ENCODE measurements around the gene NAB1. TPM values are rescaled to one million over a fixed set of nuclear protein-coding genes. Genes with fewer than 3 reads are reported as not detected.

The NAB1 gene
- total RNA-seq, 4 donors from 2014 or later = 34.3 to 63.9 (median 38.4) TPM

DNA sequence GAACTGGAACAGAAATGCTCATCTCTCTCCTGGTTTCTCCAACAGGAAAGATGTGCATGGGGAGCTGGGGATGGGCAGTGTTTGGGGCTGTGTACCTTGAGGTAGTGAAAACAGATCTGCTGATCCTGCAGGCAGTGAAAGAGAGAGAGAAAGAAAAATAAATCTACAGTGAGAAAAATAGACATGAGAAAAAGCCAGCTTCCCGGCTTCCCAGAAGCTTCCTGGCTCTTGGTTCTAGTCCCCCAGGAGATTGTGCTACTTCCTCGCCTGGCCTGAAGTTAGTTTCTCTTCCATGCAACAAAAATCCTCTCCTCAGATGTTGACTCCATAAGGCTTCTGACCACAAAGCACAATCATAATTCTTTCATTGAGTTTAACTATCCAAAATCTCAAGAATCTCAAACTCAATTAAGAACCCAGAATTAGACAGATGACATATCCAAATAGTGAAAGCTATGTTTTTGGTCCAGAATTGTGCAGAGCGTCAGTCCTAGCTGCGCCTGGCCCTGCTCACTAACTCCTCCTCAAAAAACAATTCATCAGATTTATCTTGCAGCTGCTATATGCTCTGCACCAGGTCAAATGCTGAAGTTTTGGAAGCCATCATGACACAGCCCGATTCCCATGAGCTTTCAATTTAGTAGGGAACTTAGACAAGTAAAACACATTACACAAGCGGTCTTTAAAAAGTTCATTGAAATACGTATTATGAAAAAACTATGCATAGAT lies 20.1 kb upstream of the NAB1 start:
- Histone ChIP-seq H3K36me3 (no peaks in the 10 kb centered on the region), H3K9me3 (no peaks in the 10 kb centered on the region), H3K4me3 (no peak overlapping the region), H3K27me3 (no peaks in the 10 kb centered on the region), H3K4me1 (peaks cover 0 to 15% (median 6%) of the 10 kb centered on the region in 4 donors), H3K27ac (peak overlapping the region in 2 of 4 donors; percentile 18 to 41)
- WGBS, 2 donors (ENCODE audit: low coverage in 1 of 2) = 80 to 81% methylated on average over 4 to 7 of the region's 7 CpGs
- in situ Hi-C loops (cut with MboI; ENCODE audit: low pct_ligation_motif_present in 1 of 4, low pct_unique_long_range_greater_than_20kb in 1 of 4, low sequenced_read_pairs in 3 of 4) (loop anchor here in 1 of 4 donors (25.0 kb wide), 1 partner anchor 91 kb away; the partner anchor contains the start of gene NEMP2), intact Hi-C loops (cut with DNase I; ENCODE audit: low total_unique reads) (loop anchor here (5.0 kb wide), 1 partner anchor 51 kb away; no protein-coding TSS in a partner anchor)
- TF ChIP-seq POLR2AphosphoS5 (IDR thresholded peaks at IDR 0.05) = no peak
- no peak for TF ChIP-seq POLR2A (IDR thresholded peaks at IDR 0.05)
- TF ChIP-seq EP300 (IDR thresholded peaks at IDR 0.05; ENCODE audit: low read depth) = no peak
- TF ChIP-seq, protein P1, sequence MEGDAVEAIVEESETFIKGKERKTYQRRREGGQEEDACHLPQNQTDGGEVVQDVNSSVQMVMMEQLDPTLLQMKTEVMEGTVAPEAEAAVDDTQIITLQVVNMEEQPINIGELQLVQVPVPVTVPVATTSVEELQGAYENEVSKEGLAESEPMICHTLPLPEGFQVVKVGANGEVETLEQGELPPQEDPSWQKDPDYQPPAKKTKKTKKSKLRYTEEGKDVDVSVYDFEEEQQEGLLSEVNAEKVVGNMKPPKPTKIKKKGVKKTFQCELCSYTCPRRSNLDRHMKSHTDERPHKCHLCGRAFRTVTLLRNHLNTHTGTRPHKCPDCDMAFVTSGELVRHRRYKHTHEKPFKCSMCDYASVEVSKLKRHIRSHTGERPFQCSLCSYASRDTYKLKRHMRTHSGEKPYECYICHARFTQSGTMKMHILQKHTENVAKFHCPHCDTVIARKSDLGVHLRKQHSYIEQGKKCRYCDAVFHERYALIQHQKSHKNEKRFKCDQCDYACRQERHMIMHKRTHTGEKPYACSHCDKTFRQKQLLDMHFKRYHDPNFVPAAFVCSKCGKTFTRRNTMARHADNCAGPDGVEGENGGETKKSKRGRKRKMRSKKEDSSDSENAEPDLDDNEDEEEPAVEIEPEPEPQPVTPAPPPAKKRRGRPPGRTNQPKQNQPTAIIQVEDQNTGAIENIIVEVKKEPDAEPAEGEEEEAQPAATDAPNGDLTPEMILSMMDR (IDR thresholded peaks at IDR 0.05) = no peak
- no peak for DNase-seq

DNA sequence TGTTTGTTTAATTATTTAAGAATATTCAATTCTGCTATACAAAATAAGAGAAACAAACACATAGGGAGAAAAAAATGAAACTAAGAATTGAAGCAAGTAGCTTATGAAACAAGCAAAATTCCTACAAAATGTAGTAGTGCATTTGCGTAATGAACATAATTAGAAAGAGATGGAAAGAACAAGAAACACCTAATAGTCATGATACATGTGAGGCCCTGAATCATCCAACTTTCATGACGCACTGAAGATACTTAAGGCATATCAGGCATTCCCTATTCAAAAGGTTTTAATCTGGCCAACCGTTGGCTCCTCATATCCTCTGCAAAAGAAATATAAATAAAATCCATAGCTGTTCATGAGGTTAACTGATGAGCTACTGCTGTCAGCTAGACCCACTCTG lies 14.5 kb upstream of the NAB1 start:
- intact Hi-C loops (cut with DNase I; ENCODE audit: low total_unique reads) = no loop called here
- in situ Hi-C loops (cut with MboI; ENCODE audit: low pct_ligation_motif_present in 1 of 4, low pct_unique_long_range_greater_than_20kb in 1 of 4, low sequenced_read_pairs in 3 of 4) = loop anchor here in 1 of 4 donors (25.0 kb wide), 1 partner anchor 97 kb away; the partner anchor contains the start of gene NEMP2
- no peak overlapping the region for H3K4me3 ChIP-seq

DNA sequence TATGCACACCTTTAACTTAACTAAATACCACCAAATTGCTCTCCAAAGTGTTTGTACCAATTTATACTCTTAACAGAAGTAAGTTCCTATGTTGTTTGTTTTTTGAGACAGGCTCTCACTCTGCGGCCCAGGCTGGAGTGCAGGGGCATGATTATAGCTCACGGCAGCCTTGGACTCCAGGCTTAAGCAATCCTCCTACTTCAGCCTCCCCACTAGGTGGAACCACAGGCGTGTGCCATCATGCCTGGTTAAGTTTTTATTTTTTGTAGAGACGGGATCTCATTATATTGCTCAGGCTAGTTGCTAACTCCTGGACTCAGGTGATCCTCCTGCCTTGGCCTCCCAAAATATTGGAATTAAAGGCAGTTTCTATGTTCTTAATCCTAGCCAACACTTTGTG lies 13.1 kb upstream of the NAB1 start:
- DNase-seq = no peak
- Histone ChIP-seq H3K27ac (peak overlapping the region in 1 of 4 donors; percentile 69), H3K36me3 (no peaks in the 10 kb centered on the region), H3K9me3 (no peaks in the 10 kb centered on the region), H3K4me3 (no peak overlapping the region), H3K27me3 (no peaks in the 10 kb centered on the region), H3K4me1 (peaks cover 4 to 24% (median 10%) of the 10 kb centered on the region in 4 donors)
- 86 to 87% methylated on average over 4 of the region's 4 CpGs for WGBS, 2 donors (ENCODE audit: low coverage in 1 of 2)
- in situ Hi-C loops (cut with MboI; ENCODE audit: low pct_ligation_motif_present in 1 of 4, low pct_unique_long_range_greater_than_20kb in 1 of 4, low sequenced_read_pairs in 3 of 4) = loop anchor here in 1 of 4 donors (25.0 kb wide), 1 partner anchor 98 kb away; the partner anchor contains the start of gene NEMP2
- intact Hi-C loops (cut with DNase I; ENCODE audit: low total_unique reads) = no loop called here
- TF ChIP-seq POLR2A (IDR thresholded peaks at IDR 0.05) (no peak), EP300 (IDR thresholded peaks at IDR 0.05; ENCODE audit: low read depth) (no peak), POLR2AphosphoS5 (IDR thresholded peaks at IDR 0.05) (no peak)
- TF ChIP-seq, protein P1 (IDR thresholded peaks at IDR 0.05) = no peak

More for the DNA sequence above, 14.5 kb upstream of the NAB1 start:
- no peak overlapping the region for H3K27ac ChIP-seq
- H3K9me3 ChIP-seq = no peaks in the 10 kb centered on the region
- peaks cover 4 to 24% (median 10%) of the 10 kb centered on the region in 4 donors for H3K4me1 ChIP-seq
- TF ChIP-seq POLR2AphosphoS5 (IDR thresholded peaks at IDR 0.05) (no peak), POLR2A (IDR thresholded peaks at IDR 0.05) (no peak), EP300 (IDR thresholded peaks at IDR 0.05; ENCODE audit: low read depth) (no peak)
- TF ChIP-seq, protein P1 (IDR thresholded peaks at IDR 0.05) = no peak
- WGBS, 2 donors (ENCODE audit: low coverage in 1 of 2) = 87 to 94% methylated on average over 3 of the region's 3 CpGs
- DNase-seq = no peak
- no peaks in the 10 kb centered on the region for H3K36me3 ChIP-seq
- H3K27me3 ChIP-seq = no peaks in the 10 kb centered on the region

DNA sequence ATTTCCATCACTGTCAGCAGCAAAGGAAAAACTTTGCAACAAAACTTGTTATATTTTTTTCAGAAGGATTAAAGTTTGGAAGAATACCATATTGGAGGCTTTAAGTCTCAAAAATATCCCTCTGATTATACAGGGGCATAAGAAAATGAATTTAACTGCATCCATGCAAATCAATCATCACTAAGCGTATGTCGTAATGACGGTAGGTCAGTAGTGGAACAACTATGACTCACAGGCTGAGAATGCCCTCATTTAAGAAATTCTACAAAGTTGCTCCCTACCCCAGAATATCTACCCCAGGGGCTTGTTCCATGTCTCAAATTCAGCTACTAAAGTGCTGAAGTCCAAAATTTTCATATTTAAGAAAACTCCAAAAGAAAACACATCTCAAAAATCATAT lies 12.5 kb upstream of the NAB1 start:
- TF ChIP-seq POLR2AphosphoS5 (IDR thresholded peaks at IDR 0.05) = no peak
- TF ChIP-seq, protein P1 (IDR thresholded peaks at IDR 0.05) = no peak
- no peak for TF ChIP-seq POLR2A (IDR thresholded peaks at IDR 0.05)
- no peak for TF ChIP-seq EP300 (IDR thresholded peaks at IDR 0.05; ENCODE audit: low read depth)
- Histone ChIP-seq H3K36me3 (no peaks in the 10 kb centered on the region), H3K4me3 (no peak overlapping the region), H3K4me1 (peaks cover 4 to 24% (median 10%) of the 10 kb centered on the region in 4 donors), H3K27ac (peak overlapping the region; percentile 49 to 69 (median 54)), H3K27me3 (no peaks in the 10 kb centered on the region), H3K9me3 (no peaks in the 10 kb centered on the region)
- intact Hi-C loops (cut with DNase I; ENCODE audit: low total_unique reads) (no loop called here), in situ Hi-C loops (cut with MboI; ENCODE audit: low pct_ligation_motif_present in 1 of 4, low pct_unique_long_range_greater_than_20kb in 1 of 4, low sequenced_read_pairs in 3 of 4) (loop anchor here in 1 of 4 donors (25.0 kb wide), 1 partner anchor 99 kb away; the partner anchor contains the start of gene NEMP2)
- no peak for DNase-seq
- 55 to 72% methylated on average over 3 of the region's 3 CpGs for WGBS, 2 donors (ENCODE audit: low coverage in 1 of 2)

Measured in transverse colon (tissue), 4 donors.